Mucosa of descending colon (tissue), 3 donors: Measurements from ENCODE around the gene CMBL. TPM values are rescaled to one million over a fixed set of nuclear protein-coding genes. Genes with fewer than 3 reads are reported as not detected.
"Not testable (repeated sequence)": the region's sequence is repeated elsewhere in the genome, so short reads cannot be mapped to it uniquely, and the experiment has no call there.

Source experiments
- ATAC-seq: fragments of 200-7000 bp; cut with Tn5 transposase; one replicate; pipeline ENCODE4 v1.9.1; 2020; ENCODE audit warnings: mild to moderate bottlenecking, moderate library complexity
- DNase-seq, 3 donors: peaks; one replicate each; pipeline ENCODE4 v3.0.0-alpha.2; 2020
- H3K36me3 ChIP-seq: fragments of 200-600 bp; one replicate; pipeline ENCODE4 v1.8.0; 2021; ENCODE audit warnings: low read depth, mild to moderate bottlenecking
- H3K4me1 ChIP-seq: fragments of 200-600 bp; one replicate; pipeline ENCODE4 v1.8.0; 2021; ENCODE audit warnings: low read depth, mild to moderate bottlenecking
- H3K4me3 ChIP-seq: fragments of 200-600 bp; one replicate; pipeline ENCODE4 v1.8.0; 2021; ENCODE audit warnings: mild to moderate bottlenecking
- H3K9me3 ChIP-seq: fragments of 200-600 bp; one replicate; pipeline ENCODE4 v1.8.0; 2021; ENCODE audit warnings: mild to moderate bottlenecking
- intact Hi-C, 2 donors: fragments of 100-400 bp; cut with DNase I in 1 of 2; cut with micrococcal nuclease in 1 of 2; formaldehyde crosslinking; loops; one replicate each; pipeline versions ENCODE4 v1.11.0 to v1.11.1; 2022; cut with DNase I, micrococcal nuclease
- total RNA-seq, 3 donors: library from RNA; stranded (reverse); fragmentation: NEBNext Ultra II Directional in 2 of 3; extraction: Animal tissue kit (Norgen Biotek cat#: 25700) in 2 of 3; gene quantifications; one replicate each; pipeline versions ENCODE4 v1.2.1 to v1.2.4, GENCODE V29; 2021 to 2023
- TF ChIP-seq, protein P1 (sequence below): fragments of 200-600 bp; IDR thresholded peaks from one replicate; pipeline ENCODE4 v1.8.0; 2022; ENCODE audit warnings: antibody characterized with exemption, mild to moderate bottlenecking
- donor health status: DM: no; HTN: no; CAD: no; lungs with moderate emphysema.
- donor health status: DM: no; HTN: no; CAD: no.
- donor health status: DM: no; HTN: yes; CAD: no.

CMBL gene
- total RNA-seq, 3 donors from 2014 or later: 81.4 to 210 (median 97.9) TPM

DNA sequence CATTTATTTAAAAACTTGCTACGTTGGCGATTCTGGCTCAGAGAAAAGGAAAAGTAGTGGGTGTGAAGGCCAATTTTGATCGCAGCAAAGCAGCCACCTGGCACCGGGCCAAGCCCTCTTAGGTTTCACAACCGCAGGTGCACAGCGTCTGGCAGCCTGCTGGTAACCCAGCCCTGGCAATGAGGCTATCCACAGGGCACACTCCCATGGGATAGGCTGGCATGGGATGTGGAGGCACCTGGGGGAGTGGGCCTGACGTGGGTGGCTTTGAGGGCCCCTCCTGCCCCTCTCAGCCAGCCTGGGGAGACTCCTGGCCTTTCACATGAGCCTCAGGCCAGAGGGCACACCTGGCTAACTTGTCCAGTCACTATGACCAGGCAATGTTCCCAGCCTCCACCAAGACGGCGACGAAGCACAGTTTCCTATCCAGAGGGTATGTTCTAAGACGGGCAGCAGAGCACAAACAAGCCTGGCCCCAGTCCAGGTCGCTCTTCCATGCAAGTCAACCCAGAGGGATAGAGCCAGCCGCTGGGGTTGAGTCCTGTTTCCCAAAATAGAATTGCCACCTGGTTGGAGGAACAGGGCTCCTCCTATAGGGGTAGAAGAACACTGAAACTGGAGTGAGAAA lies 19.0 kb downstream of the CMBL start:
- TF ChIP-seq, protein P1, sequence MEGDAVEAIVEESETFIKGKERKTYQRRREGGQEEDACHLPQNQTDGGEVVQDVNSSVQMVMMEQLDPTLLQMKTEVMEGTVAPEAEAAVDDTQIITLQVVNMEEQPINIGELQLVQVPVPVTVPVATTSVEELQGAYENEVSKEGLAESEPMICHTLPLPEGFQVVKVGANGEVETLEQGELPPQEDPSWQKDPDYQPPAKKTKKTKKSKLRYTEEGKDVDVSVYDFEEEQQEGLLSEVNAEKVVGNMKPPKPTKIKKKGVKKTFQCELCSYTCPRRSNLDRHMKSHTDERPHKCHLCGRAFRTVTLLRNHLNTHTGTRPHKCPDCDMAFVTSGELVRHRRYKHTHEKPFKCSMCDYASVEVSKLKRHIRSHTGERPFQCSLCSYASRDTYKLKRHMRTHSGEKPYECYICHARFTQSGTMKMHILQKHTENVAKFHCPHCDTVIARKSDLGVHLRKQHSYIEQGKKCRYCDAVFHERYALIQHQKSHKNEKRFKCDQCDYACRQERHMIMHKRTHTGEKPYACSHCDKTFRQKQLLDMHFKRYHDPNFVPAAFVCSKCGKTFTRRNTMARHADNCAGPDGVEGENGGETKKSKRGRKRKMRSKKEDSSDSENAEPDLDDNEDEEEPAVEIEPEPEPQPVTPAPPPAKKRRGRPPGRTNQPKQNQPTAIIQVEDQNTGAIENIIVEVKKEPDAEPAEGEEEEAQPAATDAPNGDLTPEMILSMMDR: no peak
- Histone ChIP-seq H3K9me3 (no peaks in the 10 kb centered on the region), H3K4me3 (no peak overlapping the region), H3K36me3 (no peaks in the 10 kb centered on the region), H3K4me1 (peaks cover 27% of the 10 kb centered on the region)
- DNase-seq: peak; percentile 93 to 97 (median 93)
- ATAC-seq: peak; percentile 89
- intact Hi-C loops: loop anchor here (10.0 kb wide), 2 partner anchors 76 to 336 kb away; no protein-coding TSS in a partner anchor

DNA sequence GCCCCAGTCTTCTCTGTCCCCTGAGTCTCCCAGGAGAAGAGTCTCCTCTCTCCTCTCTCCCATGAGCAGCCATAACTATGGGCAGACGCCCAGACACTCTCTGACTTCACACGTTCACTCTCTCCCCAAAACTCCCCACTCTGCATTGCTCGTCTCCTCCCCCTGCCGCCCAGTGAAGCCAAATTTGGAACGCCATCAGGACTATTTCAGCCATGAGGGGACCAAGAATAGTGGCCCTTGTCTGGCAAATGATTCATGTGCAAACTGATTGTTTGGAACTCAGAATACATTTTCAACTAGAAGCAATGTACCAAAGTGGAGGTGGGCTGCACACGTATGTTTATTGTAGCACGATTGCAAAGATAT lies 20.9 kb downstream of the CMBL start:
- Histone ChIP-seq H3K4me3 (no peak overlapping the region), H3K4me1 (peaks cover 29% of the 10 kb centered on the region), H3K9me3 (no peaks in the 10 kb centered on the region), H3K36me3 (no peaks in the 10 kb centered on the region)
- no peak for ATAC-seq
- intact Hi-C loops: loop anchor here (10.0 kb wide), 2 partner anchors 78 to 338 kb away; no protein-coding TSS in a partner anchor
- DNase-seq: no peak
- TF ChIP-seq, protein P1: no peak

DNA sequence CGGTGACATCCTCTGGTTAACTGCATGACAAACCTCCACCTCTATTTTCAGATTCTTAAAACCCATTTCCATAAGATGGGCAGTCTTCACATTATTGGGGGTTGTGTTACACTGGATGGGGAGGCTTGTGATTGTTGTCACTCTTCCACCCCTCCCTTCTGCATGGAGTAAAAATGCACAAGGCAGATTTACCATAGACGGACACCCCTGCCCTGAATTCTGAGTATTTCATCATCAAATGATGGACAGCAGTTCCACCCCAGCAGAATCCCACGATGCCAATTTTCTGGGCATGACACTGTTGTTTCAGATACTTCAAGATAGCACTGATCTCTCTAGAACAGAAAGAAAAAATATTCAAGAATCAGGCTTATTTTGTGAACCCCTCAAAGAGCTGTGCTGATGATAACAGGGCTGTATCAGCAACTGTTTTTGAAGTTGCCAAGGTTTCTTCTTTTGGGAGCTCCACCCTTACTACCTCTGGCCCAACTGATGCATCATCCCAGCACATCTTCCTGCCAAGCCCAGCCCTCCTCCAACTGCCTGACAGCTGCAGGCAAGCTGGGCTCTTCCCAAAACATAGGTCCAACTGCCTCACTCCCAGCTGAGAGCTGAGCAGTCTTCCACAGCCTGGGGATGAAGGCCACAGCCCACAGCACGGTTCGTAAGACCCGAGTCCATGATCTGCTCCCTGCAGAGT lies 21.4 kb downstream of the CMBL start:
- H3K4me3 ChIP-seq: no peak overlapping the region
- DNase-seq (no peak), ATAC-seq (no peak)
- H3K9me3 ChIP-seq: no peaks in the 10 kb centered on the region
- no peaks in the 10 kb centered on the region for H3K36me3 ChIP-seq
- H3K4me1 ChIP-seq: peaks cover 35% of the 10 kb centered on the region
- TF ChIP-seq, protein P1: no peak
- intact Hi-C loops: loop anchor here (10.0 kb wide), 2 partner anchors 78 to 338 kb away; no protein-coding TSS in a partner anchor

DNA sequence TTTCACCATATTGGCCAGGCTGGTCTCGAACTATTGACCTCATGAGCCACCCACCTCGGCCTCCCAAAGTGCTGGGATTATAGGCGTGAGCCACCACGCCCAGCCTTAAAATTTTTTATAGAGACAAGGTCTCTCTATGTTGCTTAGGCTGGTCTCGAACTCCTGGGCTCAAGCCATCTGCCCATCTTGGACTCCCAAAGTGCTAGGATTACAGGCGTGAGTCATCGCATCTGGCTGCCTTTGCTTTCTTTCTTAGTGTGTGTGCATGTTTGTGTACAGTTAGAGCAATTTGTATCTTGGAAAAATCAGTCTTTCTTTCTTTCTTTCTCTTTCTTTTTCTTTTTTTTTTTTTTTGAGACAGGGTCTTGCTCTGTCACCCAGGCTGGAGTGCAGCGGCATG lies 22.3 kb downstream of the CMBL start:
- H3K4me3 ChIP-seq, ATAC-seq, H3K36me3 ChIP-seq, H3K9me3 ChIP-seq: not testable (repeated sequence)
- peaks cover 36% of the 10 kb centered on the region for H3K4me1 ChIP-seq
- intact Hi-C loops: loop anchor here (10.0 kb wide), 2 partner anchors 79 to 339 kb away; no protein-coding TSS in a partner anchor
- peak in 1 of 3 donors; percentile 50 for DNase-seq

DNA sequence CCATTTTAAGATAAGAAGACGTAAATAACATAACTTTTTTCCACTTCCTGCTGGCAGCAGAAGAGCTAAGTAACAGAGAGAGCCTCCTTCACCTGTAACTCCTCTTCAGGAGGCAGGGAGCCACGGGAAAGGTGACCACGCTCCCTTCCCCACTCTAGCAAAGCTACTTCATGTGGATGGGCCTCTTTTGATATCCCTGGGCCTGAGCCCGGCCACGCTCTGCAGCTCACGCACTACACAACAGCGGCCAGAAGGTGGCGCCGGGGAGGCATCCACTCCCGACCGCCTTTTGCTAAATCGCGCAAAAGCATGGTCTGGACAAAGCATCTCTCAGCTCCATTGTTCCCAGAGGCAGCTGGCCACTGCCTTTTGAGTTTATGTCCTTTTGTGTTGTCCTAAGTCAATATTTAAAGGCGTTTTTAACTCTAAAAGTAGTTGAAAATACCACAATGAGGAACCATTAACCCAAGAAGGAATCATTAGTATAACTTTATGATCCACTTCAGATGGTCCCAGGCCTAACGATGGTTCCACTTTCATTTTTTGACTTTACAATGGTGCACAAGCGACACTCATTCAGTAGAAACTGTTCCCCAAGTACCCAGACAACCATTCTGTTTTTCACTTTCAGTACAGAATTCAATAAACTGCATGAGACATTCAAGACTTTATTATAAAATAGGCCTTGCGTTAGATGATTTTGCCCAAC lies 23.6 kb downstream of the CMBL start:
- DNase-seq: peak; percentile 85 to 95 (median 91)
- no peaks in the 10 kb centered on the region for H3K36me3 ChIP-seq
- TF ChIP-seq, protein P1: peak; percentile 82
- intact Hi-C loops: loop anchor here (10.0 kb wide), 2 partner anchors 81 to 341 kb away; no protein-coding TSS in a partner anchor
- no peaks in the 10 kb centered on the region for H3K9me3 ChIP-seq
- peak; percentile 88 for ATAC-seq
- H3K4me1 ChIP-seq: peaks cover 27% of the 10 kb centered on the region
- H3K4me3 ChIP-seq: no peak overlapping the region
